ENCODE measurements around the gene OSGEP. TPM values are rescaled to one million over a fixed set of nuclear protein-coding genes. Genes with fewer than 3 reads are reported as not detected.

OSGEP gene
- total RNA-seq, 6 experiments from 2014 or later = 11.2 to 43.8 (median 14.4) TPM

- intact Hi-C loops (cut with DNase I) = no loop called here
- H3K4me3 ChIP-seq = no peak overlapping the region
- no peaks in the 10 kb centered on the region for H3K4me1 ChIP-seq
- WGBS (ENCODE audit: insufficient coverage, low coverage, low lambda C conversion rate, missing lambda C conversion rate) = 60% methylated on average over 7 of the region's 7 CpGs
- H3K27ac ChIP-seq = no peak overlapping the region
- DNase-seq (no peak), ATAC-seq (no peak)
- H3K9me3 ChIP-seq = no peaks in the 10 kb centered on the region
- H3K36me3 ChIP-seq = no peaks in the 10 kb centered on the region
- TF ChIP-seq POLR2A (IDR thresholded peaks at IDR 0.05) (no peak), CTCF (IDR thresholded peaks at IDR 0.05) (no peak)
- H3K27me3 ChIP-seq = no peaks in the 10 kb centered on the region
Observed at GRCh38 chr14:20485900-20486299, 31.3 kb upstream of the OSGEP start.

- intact Hi-C loops (cut with DNase I) = no loop called here
- H3K9me3 ChIP-seq = no peaks in the 10 kb centered on the region
- no peak overlapping the region for H3K4me3 ChIP-seq
- no peak overlapping the region for H3K27ac ChIP-seq
- ATAC-seq (no peak), DNase-seq (no peak)
- TF ChIP-seq POLR2A (IDR thresholded peaks at IDR 0.05) (no peak), CTCF (IDR thresholded peaks at IDR 0.05) (no peak)
- H3K27me3 ChIP-seq = no peaks in the 10 kb centered on the region
- 86% methylated on average over 5 of the region's 5 CpGs for WGBS (ENCODE audit: insufficient coverage, low coverage, low lambda C conversion rate, missing lambda C conversion rate)
- no peaks in the 10 kb centered on the region for H3K36me3 ChIP-seq
- peaks cover 0 to 8% (median 2%) of the 10 kb centered on the region in 4 donors for H3K4me1 ChIP-seq
Observed at GRCh38 chr14:20482382-20482781, 27.8 kb upstream of the OSGEP start.

- DNase-seq (no peak), ATAC-seq (no peak)
- Histone ChIP-seq H3K27ac (no peak overlapping the region), H3K4me3 (no peak overlapping the region), H3K9me3 (no peaks in the 10 kb centered on the region), H3K4me1 (peaks cover 0 to 16% (median 2%) of the 10 kb centered on the region in 4 donors), H3K36me3 (peaks cover 0 to 32% (median 14%) of the 10 kb centered on the region in 4 donors), H3K27me3 (no peaks in the 10 kb centered on the region)
- TF ChIP-seq POLR2A (IDR thresholded peaks at IDR 0.05) (no peak), CTCF (IDR thresholded peaks at IDR 0.05) (no peak)
- intact Hi-C loops (cut with DNase I) = no loop called here
- WGBS (ENCODE audit: insufficient coverage, low coverage, low lambda C conversion rate, missing lambda C conversion rate) = 93% methylated on average over 2 of the region's 2 CpGs
Observed at GRCh38 chr14:20478894-20479293, 24.3 kb upstream of the OSGEP start.

- H3K27me3 ChIP-seq = no peaks in the 10 kb centered on the region
- TF ChIP-seq CTCF (IDR thresholded peaks at IDR 0.05) (no peak), POLR2A (IDR thresholded peaks at IDR 0.05) (no peak)
- 23% methylated on average over 1 of the region's 1 CpG for whole genome bisulfite sequencing (ENCODE audit: insufficient coverage, low coverage, low lambda C conversion rate, missing lambda C conversion rate)
- peak overlapping the region in 2 of 3 donors; percentile 20 to 24 for H3K27ac ChIP-seq
- ATAC-seq (peak; percentile 38 to 68 (median 54)), DNase-seq (peak; percentile 47 to 75 (median 64))
- H3K4me1 ChIP-seq = peaks cover 0 to 30% (median 6%) of the 10 kb centered on the region in 4 donors
- H3K4me3 ChIP-seq = no peak overlapping the region
- intact Hi-C loops (cut with DNase I) = no loop called here
- H3K36me3 ChIP-seq = peaks cover 0 to 36% (median 15%) of the 10 kb centered on the region in 4 donors
- H3K9me3 ChIP-seq = no peaks in the 10 kb centered on the region
Observed at GRCh38 chr14:20477211-20477876, 22.7 kb upstream of the OSGEP start.
